ENCODE results near the gene GYG2. TPM values are rescaled to one million over a fixed set of nuclear protein-coding genes. Genes with fewer than 3 reads are reported as not detected.

Gene GYG2
- total RNA-seq, 1 donor from 2014 or later: 44.4 TPM

- H3K27me3 ChIP-seq: no peaks in the 10 kb centered on the region
- H3K27ac Mint-ChIP-seq: no peak overlapping the region
- H2AFZ ChIP-seq (replicated peaks): no peak overlapping the region
- H3K4me1 Mint-ChIP-seq: peaks cover 17% of the 10 kb centered on the region
- peaks cover 24% of the 10 kb centered on the region for H3K9me3 Mint-ChIP-seq
- no peaks in the 10 kb centered on the region for H3K9me3 ChIP-seq (ENCODE audit: low read depth)
- no peak for TF ChIP-seq EZH2 (IDR thresholded peaks at IDR 0.05)
- TF ChIP-seq, protein P1, sequence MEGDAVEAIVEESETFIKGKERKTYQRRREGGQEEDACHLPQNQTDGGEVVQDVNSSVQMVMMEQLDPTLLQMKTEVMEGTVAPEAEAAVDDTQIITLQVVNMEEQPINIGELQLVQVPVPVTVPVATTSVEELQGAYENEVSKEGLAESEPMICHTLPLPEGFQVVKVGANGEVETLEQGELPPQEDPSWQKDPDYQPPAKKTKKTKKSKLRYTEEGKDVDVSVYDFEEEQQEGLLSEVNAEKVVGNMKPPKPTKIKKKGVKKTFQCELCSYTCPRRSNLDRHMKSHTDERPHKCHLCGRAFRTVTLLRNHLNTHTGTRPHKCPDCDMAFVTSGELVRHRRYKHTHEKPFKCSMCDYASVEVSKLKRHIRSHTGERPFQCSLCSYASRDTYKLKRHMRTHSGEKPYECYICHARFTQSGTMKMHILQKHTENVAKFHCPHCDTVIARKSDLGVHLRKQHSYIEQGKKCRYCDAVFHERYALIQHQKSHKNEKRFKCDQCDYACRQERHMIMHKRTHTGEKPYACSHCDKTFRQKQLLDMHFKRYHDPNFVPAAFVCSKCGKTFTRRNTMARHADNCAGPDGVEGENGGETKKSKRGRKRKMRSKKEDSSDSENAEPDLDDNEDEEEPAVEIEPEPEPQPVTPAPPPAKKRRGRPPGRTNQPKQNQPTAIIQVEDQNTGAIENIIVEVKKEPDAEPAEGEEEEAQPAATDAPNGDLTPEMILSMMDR (IDR thresholded peaks at IDR 0.05): no peak
- no peak for TF ChIP-seq EZH2phosphoT487 (IDR thresholded peaks at IDR 0.05)
- H3K36me3 ChIP-seq: no peaks in the 10 kb centered on the region
- H3K4me3 Mint-ChIP-seq: no peak overlapping the region
- no peak overlapping the region for H3K4me2 ChIP-seq
- peaks cover 7% of the 10 kb centered on the region for H3K4me1 ChIP-seq
- H3K36me3 Mint-ChIP-seq: peaks cover 31% of the 10 kb centered on the region
- peaks cover 12% of the 10 kb centered on the region for H3K27me3 Mint-ChIP-seq (ENCODE audit: insufficient read depth, low read depth)
- H3F3A ChIP-seq (ENCODE audit: low read depth): peaks cover 52% of the 10 kb centered on the region
- peak; percentile 21 for DNase-seq (ENCODE audit: low spot score)
- no peak overlapping the region for H3K9ac ChIP-seq
- no peak overlapping the region for H3K4me3 ChIP-seq
- no peaks in the 10 kb centered on the region for H4K20me1 ChIP-seq (ENCODE audit: low read depth)
- no peak overlapping the region for H3K27ac ChIP-seq
- peaks cover 11% of the 10 kb centered on the region for H3K79me2 ChIP-seq (ENCODE audit: low read depth)
These were observed 102.9 kb downstream of the GYG2 start for GRCh38 chrX:2931612-2932011.

Other genes with a start within 250 kb of the GYG2 start
- 70.4 and 81.8 TPM in 2 replicates for gene CD99, start 137.6 kb upstream of the GYG2 start, total RNA-seq (ENCODE audit: low replicate concordance)
- gene XG, start 76.9 kb upstream of the GYG2 start, total RNA-seq (ENCODE audit: low replicate concordance): not detected in 2 replicates
- 4.3 and 6.2 TPM in 2 replicates for gene ARSD, start 100.4 kb downstream of the GYG2 start, total RNA-seq (ENCODE audit: low replicate concordance)
- not detected in 2 replicates for gene ARSH, start 177.6 kb downstream of the GYG2 start, total RNA-seq (ENCODE audit: low replicate concordance)
- not detected in 2 replicates for gene ARSF, start 212.5 kb downstream of the GYG2 start, total RNA-seq (ENCODE audit: low replicate concordance)

All from neural progenitor cell (in vitro differentiated cells).